HuH-7 (cell line): ENCODE results near the gene CERS1.
"Not testable (repeated sequence)": the region's sequence is repeated elsewhere in the genome, so short reads cannot be mapped to it uniquely, and the experiment has no call there.

Source experiments
- DNase-seq: peaks from one replicate; pipeline ENCODE4 v3.0.0; 2011; ENCODE audit warnings: low spot score

CERS1 gene

DNA sequence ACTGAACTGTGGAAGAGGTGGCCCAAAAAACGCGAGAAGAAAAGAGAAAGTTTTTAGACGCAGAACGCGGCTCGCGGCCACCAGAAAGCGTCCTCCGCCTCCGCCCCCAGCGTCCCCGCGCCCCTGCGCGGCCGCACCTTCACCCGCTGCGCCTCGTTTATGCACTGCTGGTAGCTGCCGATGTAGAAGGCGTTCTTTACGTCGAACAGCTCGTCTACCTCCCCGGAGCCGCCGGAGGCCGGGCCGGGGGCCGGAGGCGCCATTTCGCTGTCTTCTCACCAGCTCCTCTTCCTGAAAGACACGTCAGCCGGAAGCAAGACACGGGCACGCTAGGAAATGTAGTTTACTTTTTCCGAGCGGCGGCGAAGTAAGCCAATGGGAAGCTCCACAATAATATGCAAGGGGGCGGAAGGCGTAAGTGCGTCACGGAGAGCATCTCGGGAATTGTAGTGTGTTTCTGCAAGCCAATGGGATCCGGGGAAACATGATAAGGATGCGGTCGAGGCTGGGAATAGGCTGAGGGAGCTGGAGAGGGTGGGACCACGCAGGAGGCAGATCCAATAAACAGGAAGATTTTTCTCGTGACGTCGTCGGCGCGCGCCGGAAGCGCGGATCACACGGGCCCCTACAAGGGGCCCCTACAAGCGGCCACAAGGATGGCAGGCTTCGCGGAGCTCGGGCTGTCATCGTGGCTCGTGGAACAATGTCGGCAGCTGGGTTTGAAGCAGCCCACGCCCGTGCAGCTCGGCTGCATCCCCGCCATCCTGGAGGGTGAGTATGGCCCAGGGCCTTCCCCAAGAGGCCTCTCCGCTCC lies 23.3 kb upstream of the CERS1 start, which contains the start of the genes COPE and DDX49:
TSS of gene COPE (minus strand) at position 302 of the 814 bp plus-strand sequence. CDS start at position 263, 39 bp downstream.
TSS of gene DDX49 (plus strand) at position 630 of the 814 bp plus-strand sequence. CDS start at position 657, 27 bp downstream.
- peak; percentile 100 for DNase-seq

GRCh38 chr19:18917593-18917992 lies 21.6 kb upstream of the CERS1 start:
- DNase-seq, result not testable (repeated sequence)

DNA sequence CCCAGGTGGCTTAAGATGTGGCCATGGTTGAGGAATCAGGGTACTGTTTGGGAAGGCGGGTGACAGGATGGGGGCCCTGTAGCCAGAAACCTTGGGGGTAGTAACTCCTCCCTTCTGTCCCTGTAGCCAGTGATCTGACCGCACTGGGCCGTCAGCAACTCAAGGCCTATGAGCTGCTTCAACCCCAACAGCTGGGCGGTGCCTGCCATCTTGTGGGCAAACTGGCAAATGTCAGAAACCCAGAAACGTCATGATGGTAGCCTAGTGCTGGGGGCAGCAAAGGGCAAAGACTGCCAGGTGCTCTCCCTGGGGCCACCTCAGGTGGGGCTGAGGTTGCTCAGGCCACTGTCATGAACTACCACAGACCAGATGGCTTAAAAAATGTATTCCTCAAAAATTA lies 19.7 kb upstream of the CERS1 start:
- DNase-seq, result peak; percentile 86

DNA sequence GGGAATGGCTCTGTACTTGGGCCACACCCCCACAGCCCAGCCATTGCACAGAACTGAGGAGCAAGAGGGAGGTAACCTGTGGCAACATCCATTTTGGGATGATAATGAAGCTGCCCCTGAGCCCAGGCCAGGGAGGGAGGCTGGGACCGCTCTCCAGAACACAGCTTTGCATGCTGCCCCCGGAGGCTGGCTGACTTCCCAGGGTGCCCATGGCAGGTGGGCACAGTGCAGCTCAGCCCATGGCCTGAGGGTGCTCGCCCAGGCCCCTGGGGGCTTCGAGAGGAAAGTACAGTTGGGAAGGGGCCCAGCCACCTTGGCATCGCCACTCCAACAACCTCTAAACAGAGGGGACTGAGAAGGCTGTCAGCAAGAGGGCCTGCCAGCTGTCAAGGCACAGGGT lies 17.5 kb upstream of the CERS1 start:
- no peak for DNase-seq

- no peak for DNase-seq
Observed at GRCh38 chr19:18912933-18913332, 17.0 kb upstream of the CERS1 start.

GRCh38 chr19:18910801-18911436 lies 15.0 kb upstream of the CERS1 start:
- no peak for DNase-seq

DNA sequence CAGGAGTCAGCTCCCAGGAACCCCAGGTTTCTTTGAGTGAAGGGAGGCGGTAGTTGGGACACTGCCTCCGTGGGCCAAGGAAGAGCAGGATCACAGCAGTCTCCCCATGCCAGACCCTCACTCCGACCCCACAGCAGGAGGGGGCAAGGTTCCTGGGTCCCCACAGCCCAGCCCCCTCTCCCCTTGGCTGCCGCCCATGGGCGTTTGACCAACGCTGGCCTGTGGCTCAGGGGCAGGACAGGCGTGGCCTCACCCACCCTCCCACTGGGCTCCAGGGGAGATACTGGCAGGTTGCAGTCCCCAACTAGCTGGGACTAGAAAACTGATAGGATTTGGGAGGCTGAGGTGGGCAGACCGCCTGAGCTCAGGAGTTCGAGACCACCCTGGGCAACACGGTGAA lies 14.1 kb upstream of the CERS1 start:
- no peak for DNase-seq

DNA sequence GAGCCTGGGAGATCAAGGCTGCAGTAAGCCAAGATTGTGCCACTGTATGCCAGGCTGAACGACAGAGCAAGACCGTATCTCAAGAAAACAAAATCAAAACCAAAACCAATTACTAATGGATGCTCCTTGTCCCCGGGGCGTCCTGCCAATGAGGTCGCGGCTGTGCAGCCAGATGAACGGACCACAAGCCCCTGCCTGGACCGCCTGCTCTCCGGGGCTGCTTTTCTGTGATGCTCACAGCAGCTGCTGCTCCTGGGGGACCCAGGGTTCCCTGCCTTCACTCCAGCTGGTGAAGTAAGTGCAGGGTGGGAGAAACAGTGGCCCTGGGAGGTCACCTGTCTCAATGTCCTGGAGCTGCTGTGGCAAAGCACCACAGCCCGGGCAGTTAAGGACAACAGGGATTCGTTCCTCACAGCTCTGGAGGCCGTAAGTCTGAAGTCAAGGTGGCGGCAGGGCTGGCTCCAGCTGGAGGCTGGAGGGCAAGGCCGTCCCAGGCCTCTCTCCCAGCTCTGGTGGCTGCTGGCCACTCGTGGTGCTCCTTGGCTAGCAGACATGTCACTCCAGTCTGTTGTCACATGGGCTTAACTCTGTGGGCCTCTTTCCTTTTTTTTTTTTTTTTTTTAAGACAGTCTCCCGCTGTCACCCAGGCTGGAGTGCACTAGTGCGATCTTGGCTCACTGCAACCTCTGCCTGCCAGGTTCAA lies 13.1 kb upstream of the CERS1 start:
- no peak for DNase-seq

DNA sequence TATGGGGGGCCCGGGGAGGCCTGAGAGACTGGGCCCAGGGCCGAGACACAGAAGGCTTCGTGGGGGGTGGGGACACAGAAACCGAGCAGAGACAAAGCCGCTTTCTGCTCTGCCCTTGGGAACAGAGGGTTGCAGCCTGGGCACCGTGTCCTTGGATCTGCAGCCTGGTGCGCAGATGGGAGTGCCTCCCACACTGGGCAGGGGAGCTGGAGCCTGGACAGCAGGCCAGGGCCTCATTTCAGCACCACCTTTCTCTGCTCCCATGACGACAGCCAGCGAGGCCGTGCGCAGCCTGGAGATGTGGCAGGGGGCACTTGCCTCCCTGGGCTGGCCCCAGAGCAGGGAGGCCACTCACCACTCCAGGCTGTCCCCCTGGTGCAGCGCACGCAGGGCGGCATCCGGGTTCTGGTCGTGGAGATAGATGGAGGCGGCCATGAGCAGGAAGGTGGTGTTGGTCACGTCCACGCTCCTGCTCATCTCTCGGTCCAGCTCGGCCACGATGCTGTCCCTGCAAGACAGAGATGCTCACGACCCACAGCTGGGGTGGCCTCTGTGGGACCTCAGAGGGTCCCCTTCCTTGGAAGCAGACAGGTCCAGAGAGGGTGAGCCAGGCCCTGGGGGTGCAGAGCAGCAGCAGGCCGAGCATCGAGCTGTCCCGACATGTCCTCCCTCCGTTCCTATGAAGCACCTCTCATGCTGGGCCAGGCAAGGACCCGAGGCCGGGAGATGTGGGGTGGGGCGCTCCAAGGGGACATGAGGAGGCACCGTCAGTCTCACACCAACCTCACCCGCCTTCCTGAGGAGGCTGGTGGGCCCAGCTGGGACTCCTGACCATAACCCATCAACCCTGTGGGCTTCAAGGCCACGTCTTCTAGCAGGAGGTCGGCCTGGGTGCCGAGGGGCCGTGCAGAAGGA lies 10.9 kb upstream of the CERS1 start:
- DNase-seq, result no peak

GRCh38 chr19:18905513-18906236 lies 9.7 kb upstream of the CERS1 start:
- no peak for DNase-seq

DNA sequence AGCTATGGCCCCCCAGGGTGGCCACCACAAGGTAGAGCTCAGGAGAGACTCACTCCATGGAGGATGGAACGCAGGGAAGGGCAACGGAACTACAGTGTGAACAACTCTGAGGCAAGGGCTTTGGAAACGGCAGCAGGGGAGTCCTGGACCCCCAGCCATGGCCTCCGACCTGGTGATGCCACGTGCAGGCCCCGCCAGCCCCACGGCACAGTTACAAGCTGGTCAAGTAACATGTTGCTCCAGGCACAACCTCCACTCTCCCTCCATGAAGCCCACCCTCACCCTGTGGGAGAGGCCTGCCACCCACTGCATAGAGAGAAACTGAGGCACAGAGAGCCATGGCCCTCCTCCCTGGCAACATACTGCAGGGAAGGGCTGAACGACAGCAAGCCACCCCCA lies 9.1 kb upstream of the CERS1 start:
- DNase-seq, result no peak

DNA sequence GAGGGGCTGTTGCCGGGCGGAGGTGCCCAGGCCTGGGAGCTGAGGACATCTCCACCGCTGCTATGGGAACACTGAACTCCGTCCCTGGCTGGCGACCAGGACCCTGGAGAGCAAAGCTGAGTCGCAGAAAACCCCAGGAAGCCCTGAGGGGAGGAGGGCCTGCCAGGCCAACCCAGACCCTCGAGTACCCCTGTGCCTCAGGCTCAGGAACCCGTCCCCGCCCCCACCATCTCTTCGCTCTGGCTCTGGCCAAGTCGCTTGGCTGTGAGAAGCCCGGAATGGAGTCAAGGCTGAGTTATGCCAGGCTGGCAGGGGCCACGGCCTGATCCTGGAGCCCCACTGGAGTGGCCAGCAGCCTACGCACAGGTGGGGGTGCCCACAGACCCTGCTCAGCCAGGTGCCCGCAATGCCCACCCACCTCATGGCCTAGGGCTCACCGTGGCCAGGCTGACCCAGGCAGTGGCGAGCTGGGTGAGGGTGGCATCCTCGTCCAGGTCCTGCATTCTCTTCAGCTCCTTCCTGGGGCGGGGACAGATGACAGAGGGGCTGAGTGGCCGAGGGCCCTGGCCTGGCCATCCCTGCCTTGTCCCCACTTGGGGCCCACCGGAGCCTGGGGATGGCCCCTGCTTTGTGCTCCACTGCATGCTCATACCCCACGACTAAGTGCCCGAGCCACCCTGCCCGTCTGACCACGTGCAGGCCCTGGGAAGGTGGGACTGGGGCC lies 8.5 kb upstream of the CERS1 start:
- DNase-seq, result no peak

- DNase-seq, result no peak
Observed at GRCh38 chr19:18903156-18904037, 7.4 kb upstream of the CERS1 start.

GRCh38 chr19:18902519-18902918 lies 6.6 kb upstream of the CERS1 start:
- DNase-seq, result not testable (repeated sequence)

DNA sequence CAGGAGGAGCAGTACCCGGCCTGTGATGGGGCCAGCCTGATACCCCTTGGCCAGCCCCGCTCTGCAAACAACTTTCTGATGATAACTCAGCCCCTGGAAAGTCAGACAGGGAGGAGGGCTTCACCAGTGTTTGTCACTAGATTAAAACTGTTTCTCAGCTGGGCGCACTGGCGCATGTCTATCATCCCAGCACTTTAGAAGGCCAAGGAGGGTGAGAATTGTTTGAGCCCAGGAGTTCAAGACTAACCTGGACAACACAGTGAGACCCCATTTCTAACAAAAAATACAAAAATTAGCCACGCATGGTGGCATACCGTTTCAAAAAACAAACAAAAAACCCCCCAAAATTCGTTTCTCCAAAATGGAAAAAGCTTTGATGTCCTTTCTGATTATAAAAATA lies 5.5 kb upstream of the CERS1 start:
- no peak for DNase-seq

GRCh38 chr19:18900700-18901481 lies 4.9 kb upstream of the CERS1 start:
- DNase-seq, result no peak

DNA sequence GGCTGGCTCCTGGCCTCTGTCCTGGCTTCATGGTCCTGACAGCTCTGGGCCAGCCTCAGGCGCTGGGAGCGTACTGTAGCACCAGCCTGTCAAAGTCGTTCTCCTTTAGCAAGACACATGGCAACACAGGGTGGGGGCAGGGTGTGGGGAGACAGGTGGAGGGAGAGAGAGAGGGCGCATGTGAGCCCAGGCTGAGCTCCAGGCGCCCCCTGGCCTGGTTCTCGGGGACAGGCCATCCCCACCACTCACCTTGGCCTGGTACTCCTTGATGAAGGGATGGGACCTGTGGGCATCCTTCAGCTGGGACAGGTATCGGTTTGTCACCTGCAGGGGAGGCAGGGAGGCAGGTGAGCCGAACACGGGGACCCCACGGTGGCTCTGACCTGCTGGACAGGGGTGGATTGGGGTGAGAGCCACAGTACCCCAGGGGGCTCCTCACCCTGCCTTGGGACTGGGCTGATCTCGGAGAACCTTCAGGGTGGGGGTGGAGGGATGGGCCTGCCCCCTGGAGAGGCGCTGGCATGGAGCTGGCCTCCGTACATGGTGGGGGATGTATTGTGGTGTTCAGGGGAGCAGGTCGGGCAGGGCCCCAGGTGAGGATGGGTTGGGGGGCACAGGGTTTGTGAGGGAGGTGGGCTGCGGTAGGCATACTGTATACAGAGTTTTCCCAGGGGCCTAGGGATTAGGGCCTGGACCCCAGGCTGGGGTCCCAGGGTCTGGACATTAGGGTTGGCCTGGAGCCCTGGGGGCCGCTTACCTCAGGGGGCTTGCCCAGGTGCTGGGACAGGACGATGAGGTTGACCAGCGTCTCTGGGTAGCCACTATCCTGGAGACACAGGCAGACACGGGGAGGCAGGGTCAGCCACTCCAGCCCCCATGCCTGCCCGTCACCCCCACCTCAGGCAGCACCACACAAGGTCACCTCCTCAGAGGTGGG lies 3.9 kb upstream of the CERS1 start:
- DNase-seq, result no peak
